GM06990 (cell line): ENCODE results near the gene DSE.

ENCODE experiments used
- DNase-seq: peaks from one replicate; pipeline ENCODE4 v3.0.0-alpha.2; 2011; ENCODE audit not compliant: insufficient read length; ENCODE audit errors: extremely low read depth
- H3K27me3 ChIP-seq: replicated peaks from 2 replicates; pipeline ENCODE4 v1.6.0; 2011; ENCODE audit warnings: low read length; ENCODE audit not compliant: control insufficient read depth, insufficient read depth
- H3K36me3 ChIP-seq: 2 replicates; pipeline ENCODE4 v1.5.1; 2011; ENCODE audit warnings: low read length; ENCODE audit not compliant: control insufficient read depth, insufficient read depth
- H3K4me3 ChIP-seq: replicated peaks from 2 replicates; pipeline ENCODE4 v1.5.1; 2011; ENCODE audit warnings: low read depth, mild to moderate bottlenecking, control low read depth, low read length
- CTCF ChIP-seq: IDR thresholded peaks from 2 replicates; pipeline ENCODE4 v1.5.1; 2011; ENCODE audit warnings: low read length, control low read depth, mild to moderate bottlenecking, inconsistent platforms; ENCODE audit not compliant: insufficient read depth, poor library complexity, severe bottlenecking

Gene DSE

GRCh38 chr6:116371120-116371917 lies 572 bp downstream of the DSE start:
- Histone ChIP-seq H3K4me3 (peak overlapping the region; percentile 79), H3K27me3 (no peaks in the 10 kb centered on the region), H3K36me3 (no peaks in the 10 kb centered on the region)
- TF ChIP-seq CTCF = no peak
- DNase-seq = no peak

- H3K4me3 ChIP-seq = peak overlapping the region; percentile 79
- no peaks in the 10 kb centered on the region for H3K36me3 ChIP-seq
- TF ChIP-seq CTCF = no peak
- H3K27me3 ChIP-seq = no peaks in the 10 kb centered on the region
- DNase-seq = no peak
Observed at GRCh38 chr6:116371918-116372209, 1.1 kb downstream of the DSE start.

- H3K36me3 ChIP-seq = no peaks in the 10 kb centered on the region
- peak overlapping the region; percentile 5 for H3K4me3 ChIP-seq
- no peak for DNase-seq
- no peaks in the 10 kb centered on the region for H3K27me3 ChIP-seq
- TF ChIP-seq CTCF = no peak
Observed at GRCh38 chr6:116373300-116373699, 2.6 kb downstream of the DSE start.

GRCh38 chr6:116373940-116374339 lies 3.2 kb downstream of the DSE start:
- Histone ChIP-seq H3K4me3 (no peak overlapping the region), H3K27me3 (no peaks in the 10 kb centered on the region), H3K36me3 (no peaks in the 10 kb centered on the region)
- DNase-seq = no peak
- TF ChIP-seq CTCF = no peak

- Histone ChIP-seq H3K27me3 (no peaks in the 10 kb centered on the region), H3K4me3 (no peak overlapping the region), H3K36me3 (no peaks in the 10 kb centered on the region)
- DNase-seq = no peak
- no peak for TF ChIP-seq CTCF
Observed at GRCh38 chr6:116374586-116374985, 3.8 kb downstream of the DSE start.

- no peak for TF ChIP-seq CTCF
- DNase-seq = no peak
- Histone ChIP-seq H3K36me3 (no peaks in the 10 kb centered on the region), H3K4me3 (no peak overlapping the region), H3K27me3 (no peaks in the 10 kb centered on the region)
Observed at GRCh38 chr6:116375262-116375661, 4.5 kb downstream of the DSE start.
